Panc1 (cell line): ENCODE results near the gene INTS13. TPM values are rescaled to one million over a fixed set of nuclear protein-coding genes. Genes with fewer than 3 reads are reported as not detected.

Source experiments
- ATAC-seq: fragments of 200-7000 bp; cut with Tn5 transposase; 2 replicates; pipeline ENCODE4 v1.9.1; 2020; ENCODE audit warnings: mild to moderate bottlenecking, moderate library complexity
- BruUV-seq: library from RNA; stranded (reverse); fragments of 400-500 nt; replicated peaks from 2 replicates; lab custom pipeline; 2021; lab: Mats Ljungman, UMichigan
- CTCF ChIA-PET: fragments of 300-600 bp; sonication (Branson Sonifier 250); formaldehyde crosslinking; loops from one replicate; lab custom pipeline; 2022; ENCODE audit warnings: antibody characterized with exemption; lab: Charles Lee
- POLR2A ChIA-PET: fragments of 300-600 bp; sonication (Branson Sonifier 250); formaldehyde crosslinking; loops from one replicate; lab custom pipeline; 2022; ENCODE audit warnings: antibody characterized with exemption; lab: Charles Lee
- DNase-seq: peaks from one replicate; pipeline ENCODE4 v3.0.0-alpha.2; 2010; ENCODE audit warnings: low read depth, low spot score
- H3K27ac ChIP-seq: 2 replicates; pipeline ENCODE4 v1.5.1; 2011; ENCODE audit warnings: mild to moderate bottlenecking, low read length, inconsistent platforms
- H3K27me3 ChIP-seq: fragments of 200-500 bp; sonication (Bioruptor generic); 2 replicates; pipeline ENCODE4 v1.6.0; 2014; ENCODE audit warnings: low read length, inconsistent platforms; ENCODE audit not compliant: control insufficient read depth, insufficient read depth
- H3K36me3 ChIP-seq: fragments of 200-500 bp; sonication (Bioruptor generic); 2 replicates; pipeline ENCODE4 v1.5.1; 2014; ENCODE audit warnings: inconsistent platforms, mild to moderate bottlenecking, low read length, moderate library complexity; ENCODE audit not compliant: control insufficient read depth, insufficient read depth
- H3K4me1 ChIP-seq: 2 replicates; pipeline ENCODE4 v1.5.1; 2011; ENCODE audit warnings: inconsistent platforms, mild to moderate bottlenecking, low read length, moderate library complexity; ENCODE audit not compliant: control insufficient read depth, insufficient read depth
- H3K4me3 ChIP-seq, 2 experiments: 2 replicates each; pipeline ENCODE4 v1.5.1; 2011 to 2012; ENCODE audit warnings: low read depth in 2 of 2, low read length in 2 of 2, mild to moderate bottlenecking in 2 of 2, inconsistent platforms in 1 of 2, moderate library complexity in 1 of 2
- H3K9me3 ChIP-seq: fragments of 200-500 bp; sonication (Bioruptor generic); 2 replicates; pipeline ENCODE4 v1.5.1; 2014; ENCODE audit warnings: low read depth, mild to moderate bottlenecking, inconsistent platforms, low read length, moderate library complexity; ENCODE audit not compliant: control insufficient read depth, insufficient read depth
- CTCF ChIP-seq: fragments of 450-650 bp; IDR thresholded peaks from 2 replicates; pipeline ENCODE4 v1.5.1; 2017; ENCODE audit warnings: mild to moderate bottlenecking
- POLR2AphosphoS5 ChIP-seq: IDR thresholded peaks from 2 replicates; pipeline ENCODE4 v1.6.1; 2012; ENCODE audit warnings: mild to moderate bottlenecking, low read depth, low read length, moderate library complexity
- REST ChIP-seq, 2 experiments: IDR thresholded peaks; 2 replicates each; pipeline ENCODE4 v1.6.1; 2011 to 2012; ENCODE audit warnings: low read depth in 2 of 2, control low read depth in 1 of 2, low read length in 1 of 2, mild to moderate bottlenecking in 1 of 2, moderate library complexity in 1 of 2; ENCODE audit not compliant: insufficient read depth in 1 of 2
- SIN3A ChIP-seq: IDR thresholded peaks from 2 replicates; pipeline ENCODE4 v1.6.1; 2012; ENCODE audit warnings: low read depth, mild to moderate bottlenecking, low read length, moderate library complexity, borderline replicate concordance; ENCODE audit not compliant: insufficient read depth
- TCF7L2 ChIP-seq: IDR thresholded peaks from 2 replicates; pipeline ENCODE4 v1.6.1; 2011; ENCODE audit warnings: mild to moderate bottlenecking, low read depth, low read length, inconsistent platforms
- in situ Hi-C: cut with HindIII; loops from 2 replicates; pipeline ENCODE4 v1.10.0; 2016; ENCODE audit warnings: low sequenced_read_pairs, low pct_unique_long_range_greater_than_20kb
- intact Hi-C: fragments of 100-400 bp; cut with micrococcal nuclease; formaldehyde crosslinking; loops from one replicate; pipeline ENCODE4 v1.10.0; 2022; ENCODE audit not compliant: unreplicated experiment
- total RNA-seq: library from RNA; stranded (reverse); gene quantifications from one replicate; pipeline ENCODE4 v1.2.1, GENCODE V29; 2021; ENCODE audit not compliant: unreplicated experiment

The INTS13 gene
- total RNA-seq, 1 experiment from 2014 or later, result 55.9 TPM

DNA sequence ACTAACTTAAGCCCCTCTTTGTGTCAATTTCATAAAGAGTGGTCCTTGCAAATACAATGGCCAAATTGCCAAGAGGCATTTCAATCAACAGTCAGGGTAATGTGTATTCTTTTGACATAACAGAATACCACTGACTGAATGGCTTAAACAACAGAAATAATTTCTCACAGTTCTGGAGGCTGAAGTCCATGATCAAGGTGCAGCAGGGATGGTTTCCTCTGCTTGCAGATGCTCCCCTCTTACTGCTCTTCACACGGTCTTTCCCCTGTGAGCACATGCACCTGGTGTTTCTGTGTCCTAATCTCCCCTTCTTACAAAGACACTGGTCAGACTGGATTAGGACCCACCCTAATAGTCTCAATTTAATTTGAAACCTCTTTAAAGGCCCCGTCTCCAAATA, 32.4 kb upstream of the INTS13 start:
- no peak for ATAC-seq
- H3K4me1 ChIP-seq, result no peaks in the 10 kb centered on the region
- peaks cover 9% of the 10 kb centered on the region for H3K36me3 ChIP-seq
- no peak for TF ChIP-seq TCF7L2
- no peak for TF ChIP-seq CTCF
- no peak for TF ChIP-seq SIN3A
- POLR2A ChIA-PET, result no interaction called here
- CTCF ChIA-PET, result no interaction called here
- no peak overlapping the region for H3K4me3 ChIP-seq
- in situ Hi-C loops (no loop called here), intact Hi-C loops (no loop called here)
- BruUV-seq, result no TSS peak
- no peak for DNase-seq
- no peaks in the 10 kb centered on the region for H3K9me3 ChIP-seq
- no peak overlapping the region for H3K27ac ChIP-seq
- no peaks in the 10 kb centered on the region for H3K27me3 ChIP-seq

- Histone ChIP-seq H3K36me3 (peaks cover 24% of the 10 kb centered on the region), H3K4me1 (no peaks in the 10 kb centered on the region), H3K9me3 (no peaks in the 10 kb centered on the region), H3K27ac (no peak overlapping the region), H3K27me3 (no peaks in the 10 kb centered on the region), H3K4me3 (no peak overlapping the region)
- in situ Hi-C loops, result no loop called here
- ChIA-PET POLR2A (no interaction called here), CTCF (no interaction called here)
- TF ChIP-seq POLR2AphosphoS5, result no peak
- TF ChIP-seq TCF7L2, result no peak
- TF ChIP-seq CTCF, result 0 out of 2 replicates have a peak, but pooled peaks have one; percentile 1
- TF ChIP-seq SIN3A, result no peak
- TF ChIP-seq REST (IDR thresholded peaks at IDR 0.05; ENCODE audit: insufficient read depth in 1 of 2, low read depth in 2 of 2, low read length in 1 of 2), result no peak
- intact Hi-C loops, result no loop called here
- ATAC-seq, result no peak
- BruUV-seq, result no TSS peak
- no peak for DNase-seq
Observed at GRCh38 chr12:26966842-26967241, 29.1 kb upstream of the INTS13 start.
